ENCODE data around the gene ADI1. TPM values are rescaled to one million over a fixed set of nuclear protein-coding genes. Genes with fewer than 3 reads are reported as not detected.

ADI1 gene
- polyA plus RNA-seq (2011; rRNA removed) = 53.3 and 57.6 TPM in 2 replicates
- 15.5 and 17.0 TPM in 2 replicates for polyA minus RNA-seq (2011; rRNA and poly(A)+ RNA removed)

- H3K36me3 ChIP-seq (ENCODE audit: control insufficient read depth, insufficient read depth, low read length) = no peaks in the 10 kb centered on the region
- no peak for DNase-seq (ENCODE audit: low read depth)
These were observed at the start of gene ADI1 for GRCh38 chr2:3519255-3520205. Gene ADI1 (minus strand): TSS chr2:3519531. CDS start chr2:3519487, 44 bp downstream.

GRCh38 chr2:3566806-3567205 is 47.5 kb upstream of the ADI1 start:
- POLR2A ChIA-PET = no interaction called here
- no peak overlapping the region for H3K4me3 ChIP-seq (ENCODE audit: low read depth, low read length)
- no peaks in the 10 kb centered on the region for H3K27me3 ChIP-seq (ENCODE audit: control insufficient read depth, insufficient read depth, low read length)
- TF ChIP-seq CTCF (IDR thresholded peaks at IDR 0.05; ENCODE audit: insufficient read depth, low read depth, low read length) = no peak
- DNase-seq (ENCODE audit: low read depth) = no peak
- H3K36me3 ChIP-seq (ENCODE audit: control insufficient read depth, insufficient read depth, low read length) = no peaks in the 10 kb centered on the region
- CTCF ChIA-PET = no interaction called here

More at GRCh38 chr2:3519255-3520205, at the start of gene ADI1:
- ChIA-PET POLR2A (no interaction called here), CTCF (interaction anchor here (1.0 kb wide), 1 partner anchor 135 kb away, joined by 3 read pairs; no protein-coding TSS in a partner anchor)
- H3K4me3 ChIP-seq (ENCODE audit: low read depth, low read length) = peak within 1 kb of the TSS; percentile 75
- no peak for TF ChIP-seq CTCF (IDR thresholded peaks at IDR 0.05; ENCODE audit: insufficient read depth, low read depth, low read length)
- no peaks in the 10 kb centered on the region for H3K27me3 ChIP-seq (ENCODE audit: control insufficient read depth, insufficient read depth, low read length)

GRCh38 chr2:3565117-3565516 is 45.8 kb upstream of the ADI1 start:
- Histone ChIP-seq H3K4me3 (ENCODE audit: low read depth, low read length) (no peak overlapping the region), H3K36me3 (ENCODE audit: control insufficient read depth, insufficient read depth, low read length) (no peaks in the 10 kb centered on the region), H3K27me3 (ENCODE audit: control insufficient read depth, insufficient read depth, low read length) (no peaks in the 10 kb centered on the region)
- ChIA-PET POLR2A (no interaction called here), CTCF (no interaction called here)
- no peak for TF ChIP-seq CTCF (IDR thresholded peaks at IDR 0.05; ENCODE audit: insufficient read depth, low read depth, low read length)
- no peak for DNase-seq (ENCODE audit: low read depth)

GRCh38 chr2:3563521-3563976 is 44.2 kb upstream of the ADI1 start:
- Histone ChIP-seq H3K4me3 (ENCODE audit: low read depth, low read length) (no peak overlapping the region), H3K27me3 (ENCODE audit: control insufficient read depth, insufficient read depth, low read length) (no peaks in the 10 kb centered on the region), H3K36me3 (ENCODE audit: control insufficient read depth, insufficient read depth, low read length) (no peaks in the 10 kb centered on the region)
- DNase-seq (ENCODE audit: low read depth) = no peak
- ChIA-PET POLR2A (no interaction called here), CTCF (no interaction called here)
- TF ChIP-seq CTCF (IDR thresholded peaks at IDR 0.05; ENCODE audit: insufficient read depth, low read depth, low read length) = no peak

- TF ChIP-seq CTCF (IDR thresholded peaks at IDR 0.05; ENCODE audit: insufficient read depth, low read depth, low read length) = no peak
- Histone ChIP-seq H3K4me3 (ENCODE audit: low read depth, low read length) (peak within 1 kb of the TSS; percentile 96), H3K27me3 (ENCODE audit: control insufficient read depth, insufficient read depth, low read length) (no peaks in the 10 kb centered on the region), H3K36me3 (ENCODE audit: control insufficient read depth, insufficient read depth, low read length) (peaks cover 7% of the 10 kb centered on the region)
- DNase-seq (ENCODE audit: low read depth) = peak; percentile 90
- ChIA-PET CTCF (no interaction called here), POLR2A (interaction anchor here (1.0 kb wide), 1 partner anchor 17 kb away, joined by 4 read pairs; no protein-coding TSS in a partner anchor)
These were observed 39.1 kb upstream of the ADI1 start, which contains the start of gene RNASEH1 for GRCh38 chr2:3558205-3559014. Gene RNASEH1 (minus strand): TSS chr2:3558333. CDS start chr2:3558260, 73 bp downstream.

All from BJ (cell line).